Loucy (cell line): ENCODE results near the gene UNC79.

Experiments used
- CTCF ChIP-seq: fragments of 200-600 bp; sonication (generic); conservative IDR thresholded peaks from 2 replicates; pipeline ENCODE4 v1.5.1; 2014; ENCODE audit warnings: mild to moderate bottlenecking, antibody characterized with exemption, low read length
- EZH2phosphoT487 ChIP-seq: fragments of 200-600 bp; IDR thresholded peaks from 2 replicates; pipeline ENCODE4 v1.6.1; 2018; ENCODE audit warnings: antibody characterized with exemption, mild to moderate bottlenecking, moderate library complexity, borderline replicate concordance

- TF ChIP-seq CTCF (peak; percentile 81), EZH2phosphoT487 (no peak)
Observed at GRCh38 chr14:93655078-93655750, 224.5 kb downstream of the UNC79 start.
